Endothelial cell of umbilical vein (primary cell): Measurements from ENCODE around the gene NUP50. TPM values are rescaled to one million over a fixed set of nuclear protein-coding genes. Genes with fewer than 3 reads are reported as not detected.

ENCODE experiments used
- BruUV-seq: library from RNA; stranded (reverse); fragments of 400-500 nt; replicated peaks from 2 replicates; lab custom pipeline; 2021; lab: Mats Ljungman, UMichigan
- CTCF ChIA-PET: fragments of 300-600, 350-600 bp; sonication (Branson Sonifier 250); formaldehyde crosslinking; loops from one replicate; lab custom pipeline; 2021; ENCODE audit warnings: antibody characterized with exemption, inconsistent platforms; lab: Charles Lee
- POLR2A ChIA-PET: fragments of 300-600, 350-600 bp; sonication (Branson Sonifier 250); formaldehyde crosslinking; loops from one replicate; lab custom pipeline; 2021; ENCODE audit warnings: antibody characterized with exemption, inconsistent platforms; lab: Charles Lee
- DNase-seq: peaks from one replicate; pipeline ENCODE4 v3.0.0-alpha.2; 2011; ENCODE audit warnings: low read depth, low spot score
- FAIRE-seq: peaks from 2 replicates; lab custom pipeline; 2011; peaks lifted over from hg19 to GRCh38; lab: Jason Lieb, UNC
- H2AFZ ChIP-seq: 2 replicates; pipeline ENCODE4 v1.6.0; 2012; ENCODE audit warnings: low read depth, low read length, control low read depth, inconsistent platforms
- H3K27ac ChIP-seq: 2 replicates; pipeline ENCODE4 v1.5.1; 2011; ENCODE audit warnings: low read depth, mild to moderate bottlenecking, control low read depth, low read length, moderate library complexity; ENCODE audit not compliant: insufficient read depth
- H3K27me3 ChIP-seq, 2 experiments: 2 replicates each; pipeline versions ENCODE4 v1.6.0 to v1.6.1; 2011; ENCODE audit warnings: low read length in 2 of 2, mixed read lengths in 1 of 2; ENCODE audit not compliant: control insufficient read depth in 2 of 2, insufficient read depth in 2 of 2
- H3K36me3 ChIP-seq, 2 experiments: 2 replicates in 1 of 2; 3 replicates in 1 of 2; pipeline ENCODE4 v1.5.1; 2011; ENCODE audit warnings: low read length in 2 of 2, mild to moderate bottlenecking in 1 of 2, moderate library complexity in 1 of 2; ENCODE audit not compliant: control insufficient read depth in 2 of 2, insufficient read depth in 2 of 2; ENCODE audit errors: extremely low read depth in 1 of 2
- H3K4me1 ChIP-seq: 3 replicates; pipeline ENCODE4 v1.5.1; 2011; ENCODE audit warnings: mild to moderate bottlenecking, low read length; ENCODE audit not compliant: control insufficient read depth, insufficient read depth; ENCODE audit errors: extremely low read depth
- H3K4me2 ChIP-seq: 2 replicates; pipeline ENCODE4 v1.6.1; 2011; ENCODE audit warnings: low read length, control low read depth, mixed read lengths; ENCODE audit not compliant: insufficient read depth
- H3K4me3 ChIP-seq, 3 experiments: fragments of 200-600 bp in 1 of 3; sonication (generic), shearing (Covaris generic) in 1 of 3; replicated peaks in 1 of 3; 2 replicates each; pipeline ENCODE4 v1.5.1; 2011 to 2016; ENCODE audit warnings: control low read depth in 3 of 3, low read length in 3 of 3, mild to moderate bottlenecking in 2 of 3, inconsistent platforms in 1 of 3, low read depth in 1 of 3, moderate library complexity in 1 of 3; ENCODE audit not compliant: insufficient read depth in 1 of 3
- H3K79me2 ChIP-seq: 2 replicates; pipeline ENCODE4 v1.6.0; 2012; ENCODE audit warnings: low read length, inconsistent platforms; ENCODE audit not compliant: control insufficient read depth, insufficient read depth
- H3K9ac ChIP-seq: replicated peaks from 2 replicates; pipeline ENCODE3; 2011; ENCODE audit warnings: low read length, control low read depth; ENCODE audit not compliant: insufficient read depth; ENCODE audit errors: extremely low read depth
- H3K9me1 ChIP-seq: replicated peaks from 3 replicates; pipeline ENCODE4 v1.6.0; 2011; ENCODE audit warnings: mild to moderate bottlenecking, low read length; ENCODE audit not compliant: control insufficient read depth, insufficient read depth; ENCODE audit errors: extremely low read depth
- H3K9me3 ChIP-seq: replicated peaks from 2 replicates; pipeline ENCODE4 v1.5.1; 2012; ENCODE audit warnings: low read length, inconsistent platforms; ENCODE audit not compliant: control insufficient read depth, insufficient read depth
- H4K20me1 ChIP-seq: replicated peaks from 2 replicates; pipeline ENCODE3; 2011; ENCODE audit warnings: mild to moderate bottlenecking, low read length; ENCODE audit not compliant: control insufficient read depth, insufficient read depth; ENCODE audit errors: extremely low read depth
- CTCF ChIP-seq, 2 donors: IDR thresholded peaks; 1 replicate in 1 of 2; 2 replicates in 1 of 2; pipeline ENCODE4 v1.5.1; 2011; ENCODE audit warnings: low read length in 2 of 2, mild to moderate bottlenecking in 2 of 2, moderate library complexity in 2 of 2, control low read depth in 1 of 2, inconsistent platforms in 1 of 2, low read depth in 1 of 2; ENCODE audit not compliant: insufficient read depth in 1 of 2; ENCODE audit errors: extremely low read depth in 1 of 2
- EZH2 ChIP-seq: IDR thresholded peaks from 2 replicates; pipeline ENCODE4 v1.6.1; 2012; ENCODE audit warnings: borderline replicate concordance, low read depth, mild to moderate bottlenecking, moderate library complexity, low read length, inconsistent platforms; ENCODE audit not compliant: severe bottlenecking
- FOS ChIP-seq: IDR thresholded peaks from 2 replicates; pipeline ENCODE4 v1.6.1; 2011; ENCODE audit warnings: mild to moderate bottlenecking, low read length, moderate library complexity, borderline replicate concordance; ENCODE audit not compliant: insufficient read depth
- GATA2 ChIP-seq: IDR thresholded peaks from 2 replicates; pipeline ENCODE4 v1.7.0; 2011; ENCODE audit warnings: low read depth, mild to moderate bottlenecking, moderate library complexity, mixed read lengths, low read length; ENCODE audit not compliant: insufficient read length, insufficient read depth
- JUN ChIP-seq: IDR thresholded peaks from 2 replicates; pipeline ENCODE4 v1.6.1; 2011; ENCODE audit warnings: borderline replicate concordance, low read depth; ENCODE audit not compliant: insufficient read length, insufficient read depth
- MAX ChIP-seq: IDR thresholded peaks from 2 replicates; pipeline ENCODE4 v1.6.1; 2011; ENCODE audit not compliant: insufficient read depth, insufficient read length
- MYC ChIP-seq: IDR thresholded peaks from one replicate; pipeline ENCODE4 v1.6.1; 2011; ENCODE audit warnings: mild to moderate bottlenecking, low read depth, low read length
- POLR2A ChIP-seq: IDR thresholded peaks from 2 replicates; pipeline ENCODE4 v1.6.1; 2012; ENCODE audit warnings: low read depth, mild to moderate bottlenecking, control low read depth, low read length
- POLR2AphosphoS5 ChIP-seq: IDR thresholded peaks from 2 replicates; pipeline ENCODE4 v1.6.1; 2012; ENCODE audit warnings: low read depth, mild to moderate bottlenecking, control low read depth, low read length, moderate library complexity; ENCODE audit not compliant: insufficient read depth
- dilution Hi-C: fragments of 300-500 bp; cut with MboI; formaldehyde crosslinking; loops from one replicate; pipeline ENCODE4 v1.15.0; 2019; ENCODE audit warnings: low sequenced_read_pairs; ENCODE audit not compliant: extremely low pct_ligation_motif_present
- intact Hi-C: fragments of 100-400 bp; cut with micrococcal nuclease; formaldehyde crosslinking; loops from one replicate; pipeline ENCODE4 v1.10.0; 2022
- polyA plus RNA-seq, 4 experiments: library from polyadenylated mRNA; depleted of rRNA in 3 of 4; stranded (reverse) in 3 of 4; unstranded in 1 of 4; fragments of >200 nt; gene quantifications; 2 replicates each; pipeline versions ENCODE4 v1.2.1 to v1.2.3, GENCODE V29; 2011 to 2012; ENCODE audit warnings: missing spikeins in 1 of 4
- total RNA-seq: library from RNA; stranded (reverse); gene quantifications from 2 replicates; pipeline ENCODE4 v1.2.3, GENCODE V29; 2021

NUP50 gene
- total and polyA plus RNA-seq, 2 donors (not counting 3 experiments of a cell fraction or from before 2014, with no cell fraction given): 12.4 to 90.9 TPM

GRCh38 chr22:45202333-45203149 lies 38.8 kb downstream of the NUP50 start:
- no TSS peak for BruUV-seq
- H3K4me2 ChIP-seq: no peak overlapping the region
- no peak overlapping the region for H3K9ac ChIP-seq
- no peaks in the 10 kb centered on the region for H3K4me1 ChIP-seq
- no peak overlapping the region for H2AFZ ChIP-seq
- no peaks in the 10 kb centered on the region for H3K9me3 ChIP-seq
- no peak overlapping the region for H3K4me3 ChIP-seq
- ChIA-PET CTCF (no interaction called here), POLR2A (no interaction called here)
- DNase-seq (no peak), FAIRE-seq (no peak)
- TF ChIP-seq FOS (no peak), MYC (no peak), EZH2 (no peak), MAX (no peak), CTCF (IDR thresholded peaks at IDR 0.05; ENCODE audit: extremely low read depth in 1 of 2, insufficient read depth in 1 of 2, low read depth in 1 of 2, low read length in 2 of 2) (no peak), GATA2 (no peak), POLR2A (no peak), POLR2AphosphoS5 (no peak), JUN (no peak)
- no peaks in the 10 kb centered on the region for H4K20me1 ChIP-seq
- no peaks in the 10 kb centered on the region for H3K27me3 ChIP-seq
- dilution Hi-C loops (no loop called here), intact Hi-C loops (no loop called here)
- no peak overlapping the region for H3K27ac ChIP-seq
- H3K79me2 ChIP-seq: no peaks in the 10 kb centered on the region
- peaks cover 0 to 27% of the 10 kb centered on the region in 2 experiments for H3K36me3 ChIP-seq
- H3K9me1 ChIP-seq: no peaks in the 10 kb centered on the region
